ENCODE results near the gene PRSS21.

DNA sequence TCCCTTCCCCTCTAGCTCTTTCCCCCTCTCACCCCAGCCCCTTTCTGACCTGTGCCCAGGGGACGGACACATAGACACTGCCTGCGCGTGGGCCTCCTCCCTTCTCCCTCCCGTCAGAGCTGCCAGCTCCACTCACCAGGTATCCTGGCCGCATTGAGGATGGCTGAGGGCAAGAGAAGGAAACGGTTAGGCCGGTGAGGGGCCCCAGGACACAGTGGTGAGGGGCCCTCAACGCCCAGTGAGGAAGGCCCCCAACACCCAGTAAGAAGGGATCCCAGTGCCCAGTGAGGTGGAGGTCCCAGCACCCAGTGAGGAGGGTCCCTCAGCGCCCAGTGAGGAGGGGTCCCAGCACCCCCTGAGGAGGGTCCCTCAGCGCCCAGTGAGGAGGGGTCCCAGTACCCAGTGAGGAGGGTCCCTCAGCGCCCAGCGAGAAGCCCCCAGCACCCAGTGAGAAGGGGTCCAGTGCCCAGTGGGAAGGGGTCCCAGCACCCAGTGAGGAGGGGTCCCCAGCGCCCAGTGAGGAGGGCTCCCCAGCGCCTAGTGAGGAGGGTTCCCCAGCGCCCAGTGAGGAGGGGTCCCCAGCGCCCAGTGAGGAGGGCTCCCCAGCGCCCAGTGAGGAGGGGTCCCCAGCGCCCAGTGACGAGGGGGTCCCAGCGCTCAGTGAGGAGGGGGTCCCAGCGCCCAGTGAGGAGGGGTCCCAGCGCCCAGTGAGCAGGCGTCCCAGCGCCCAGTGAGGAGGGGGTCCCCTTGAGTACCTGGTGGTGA is 39.8 kb downstream of the PRSS21 start:
- no peak for TF ChIP-seq POLR2A (IDR thresholded peaks at IDR 0.05; ENCODE audit: low read length)
- no peak for TF ChIP-seq GATA1 (IDR thresholded peaks at IDR 0.05; ENCODE audit: low read depth, low read length)
